HS-5 (cell line): ENCODE data around the gene GCGR.

Experiments used
- DNase-seq: peaks from one replicate; pipeline ENCODE4 v3.0.0-alpha.2; 2012; ENCODE audit warnings: low read depth

GCGR gene

DNA sequence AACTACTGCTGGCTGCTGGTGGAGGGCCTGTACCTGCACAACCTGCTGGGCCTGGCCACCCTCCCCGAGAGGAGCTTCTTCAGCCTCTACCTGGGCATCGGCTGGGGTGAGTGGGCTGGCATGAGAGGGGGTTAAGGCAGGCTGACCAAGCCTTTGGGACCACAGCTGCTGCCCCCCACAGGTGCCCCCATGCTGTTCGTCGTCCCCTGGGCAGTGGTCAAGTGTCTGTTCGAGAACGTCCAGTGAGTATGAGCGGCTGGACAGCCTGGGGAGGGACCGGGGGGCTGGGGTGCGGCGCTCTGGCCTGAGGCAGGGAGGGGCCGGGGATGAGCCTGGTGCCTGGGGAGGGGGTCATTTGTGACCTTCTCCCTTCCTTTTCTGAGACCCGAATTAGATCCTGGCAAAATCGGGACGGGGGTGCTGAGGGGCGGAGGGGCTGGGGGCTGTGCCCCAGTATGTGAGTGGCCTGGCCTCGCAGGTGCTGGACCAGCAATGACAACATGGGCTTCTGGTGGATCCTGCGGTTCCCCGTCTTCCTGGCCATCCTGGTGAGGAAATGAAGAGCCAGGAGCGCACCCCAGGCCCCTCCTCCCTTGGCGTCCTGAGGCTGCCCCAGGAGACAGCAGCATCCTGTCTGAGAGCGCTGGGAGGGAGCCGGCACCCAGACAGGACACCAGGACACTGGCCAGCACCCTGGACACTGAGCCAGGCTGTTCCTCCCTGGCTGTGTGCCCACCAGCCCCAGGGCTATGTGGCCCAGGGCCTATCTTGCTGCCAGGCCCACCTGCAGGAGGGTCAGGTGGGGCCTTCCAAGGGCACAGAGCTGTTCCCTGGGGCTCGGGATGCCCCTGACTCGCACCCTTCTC, 8.0 kb downstream of the GCGR start:
- no peak for DNase-seq

DNA sequence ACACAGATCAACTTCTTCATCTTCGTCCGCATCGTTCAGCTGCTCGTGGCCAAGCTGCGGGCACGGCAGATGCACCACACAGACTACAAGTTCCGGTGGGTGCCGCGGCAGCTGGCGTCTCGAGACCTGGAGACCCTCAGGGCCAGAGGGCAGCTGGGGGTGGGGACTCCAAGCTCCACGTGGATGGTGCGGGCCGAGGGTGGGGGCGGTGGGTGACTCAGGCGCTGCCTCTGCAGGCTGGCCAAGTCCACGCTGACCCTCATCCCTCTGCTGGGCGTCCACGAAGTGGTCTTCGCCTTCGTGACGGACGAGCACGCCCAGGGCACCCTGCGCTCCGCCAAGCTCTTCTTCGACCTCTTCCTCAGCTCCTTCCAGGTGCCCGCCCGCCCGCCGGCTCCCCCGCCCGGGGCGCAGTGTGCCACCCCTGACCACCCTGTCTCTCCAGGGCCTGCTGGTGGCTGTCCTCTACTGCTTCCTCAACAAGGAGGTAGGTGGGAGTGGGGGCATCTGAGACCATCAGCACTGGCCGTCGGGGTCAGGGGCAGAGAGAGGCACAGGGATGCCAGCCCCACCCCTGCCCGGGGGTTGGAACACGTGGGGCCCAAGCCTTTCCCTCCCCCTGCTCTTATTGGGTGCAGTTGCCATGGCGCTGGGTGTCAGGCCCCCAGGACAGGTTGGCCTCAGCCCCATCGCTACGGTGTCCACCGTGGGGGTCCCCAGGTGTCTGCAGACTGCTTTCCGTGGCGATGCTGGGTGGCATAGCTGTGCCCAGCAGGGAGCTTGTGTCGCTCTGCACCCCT, 8.8 kb downstream of the GCGR start:
- DNase-seq: no peak

DNA sequence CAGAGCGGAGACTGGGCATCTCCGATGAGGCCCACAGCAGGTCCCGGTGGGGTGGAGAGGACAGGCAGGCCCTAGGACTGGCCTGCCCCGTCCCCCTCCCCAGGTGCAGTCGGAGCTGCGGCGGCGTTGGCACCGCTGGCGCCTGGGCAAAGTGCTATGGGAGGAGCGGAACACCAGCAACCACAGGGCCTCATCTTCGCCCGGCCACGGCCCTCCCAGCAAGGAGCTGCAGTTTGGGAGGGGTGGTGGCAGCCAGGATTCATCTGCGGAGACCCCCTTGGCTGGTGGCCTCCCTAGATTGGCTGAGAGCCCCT, 9.4 kb downstream of the GCGR start:
- no peak for DNase-seq

DNA sequence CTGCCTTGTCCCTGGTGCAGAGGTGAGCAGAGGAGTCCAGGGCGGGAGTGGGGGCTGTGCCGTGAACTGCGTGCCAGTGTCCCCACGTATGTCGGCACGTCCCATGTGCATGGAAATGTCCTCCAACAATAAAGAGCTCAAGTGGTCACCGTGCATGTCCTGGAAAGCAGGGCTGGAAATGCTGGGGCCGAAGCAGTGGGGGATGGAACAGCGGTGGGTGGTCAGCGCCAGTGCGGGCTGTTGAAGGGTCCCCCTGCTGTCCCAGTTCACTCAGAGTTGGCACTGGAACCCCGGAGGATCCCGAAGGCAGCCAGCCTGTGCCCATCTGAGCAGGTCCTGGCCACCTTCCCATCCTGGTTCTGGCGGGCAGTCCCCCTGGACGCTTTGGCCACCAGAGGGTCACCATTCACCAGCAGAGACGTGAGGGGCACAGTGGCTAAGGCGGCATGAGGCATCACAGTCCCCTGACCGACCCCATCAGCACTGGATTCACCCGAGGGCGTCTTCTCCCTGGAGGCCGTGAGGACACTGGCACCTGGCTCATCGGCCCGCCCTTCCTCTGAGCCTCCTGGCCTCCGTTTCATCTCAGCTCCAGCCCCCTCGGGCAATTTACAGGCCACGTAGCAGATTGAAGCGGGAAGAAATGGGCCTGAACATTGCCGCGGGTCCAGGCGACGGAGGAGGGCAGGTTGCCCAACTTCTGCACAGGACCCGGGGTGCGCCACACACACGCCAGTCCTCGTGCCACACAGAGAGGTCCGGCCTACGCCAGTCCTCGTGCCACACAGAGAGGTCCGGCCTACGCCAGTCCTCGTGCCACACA, 10.1 kb downstream of the GCGR start:
- no peak for DNase-seq

DNA sequence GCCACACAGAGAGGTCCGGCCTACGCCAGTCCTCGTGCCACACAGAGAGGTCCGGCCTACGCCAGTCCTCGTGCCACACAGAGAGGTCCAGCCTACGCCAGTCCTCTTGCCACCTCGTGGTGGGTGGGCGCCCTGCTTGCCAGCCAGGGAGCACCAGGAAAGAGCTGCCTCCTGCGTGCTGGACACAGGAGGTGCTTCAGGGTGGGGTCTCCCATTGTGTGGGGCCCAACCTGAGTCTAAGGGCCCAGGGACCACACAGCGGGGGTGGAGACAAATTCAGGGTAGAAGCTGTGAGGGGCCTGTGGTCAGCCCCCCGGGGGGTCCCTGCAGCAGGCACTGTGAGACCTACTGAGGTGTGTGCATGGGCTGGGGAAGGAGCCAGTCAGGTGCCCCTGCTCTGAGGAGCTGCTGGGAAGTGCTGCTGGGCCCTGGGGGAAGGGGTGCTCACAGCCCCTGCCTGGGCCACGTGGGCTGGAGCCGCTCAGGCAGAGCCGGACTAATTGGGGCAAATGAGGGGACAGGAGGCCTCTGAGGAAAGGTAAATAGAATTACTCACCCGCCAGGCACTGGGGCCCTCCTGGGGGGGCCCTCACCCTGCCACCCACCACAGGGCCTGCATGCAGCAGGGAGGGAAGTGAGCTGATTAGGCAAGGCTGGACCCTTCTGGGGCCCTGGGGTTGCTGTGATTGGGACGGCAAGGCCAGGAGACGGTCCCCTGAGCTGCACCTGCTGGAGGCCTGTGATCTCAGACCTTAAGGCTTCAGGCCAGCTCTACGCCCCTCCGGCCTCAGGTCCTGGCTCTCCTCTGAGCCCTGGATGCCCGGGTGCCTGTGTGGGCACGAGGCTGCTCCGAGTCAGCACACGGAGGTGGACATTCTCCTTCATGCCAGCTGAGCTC, 11.0 kb downstream of the GCGR start:
- DNase-seq: no peak

DNA sequence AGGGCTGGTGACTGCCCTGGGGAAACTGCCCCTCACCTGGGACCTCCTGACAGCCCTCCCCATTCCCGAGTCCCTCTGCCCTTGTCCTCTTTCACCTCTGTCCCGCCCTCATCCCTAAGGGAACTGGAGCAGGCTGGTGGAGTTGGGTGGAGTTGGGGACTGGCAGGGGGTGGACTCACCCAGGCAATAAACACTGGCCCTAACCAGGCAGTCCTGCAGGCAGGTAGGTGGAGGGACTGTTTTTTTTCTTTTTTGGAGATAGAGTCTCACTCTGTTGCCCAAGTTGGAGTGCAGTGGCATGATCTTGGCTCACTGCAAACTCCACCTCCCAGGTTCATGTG, 11.7 kb downstream of the GCGR start:
- DNase-seq: no peak

DNA sequence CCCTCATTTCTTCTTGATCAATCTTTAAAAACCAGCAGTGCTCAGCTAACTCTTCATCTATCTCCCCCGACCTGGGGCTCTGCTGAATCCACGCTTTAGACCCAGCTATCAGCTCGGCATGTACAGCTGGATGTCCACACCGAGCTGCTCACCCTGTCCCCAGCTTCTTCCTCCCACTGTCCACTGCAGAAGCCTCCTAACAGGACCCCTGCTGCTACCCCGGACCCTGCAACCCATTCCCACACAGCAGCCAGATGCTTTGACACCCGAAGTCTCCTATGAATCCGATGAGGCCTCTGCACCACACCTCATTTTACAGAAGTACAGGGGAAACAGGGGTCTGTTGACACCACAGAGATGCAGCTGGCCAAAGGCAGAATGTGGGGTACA, 13.8 kb downstream of the GCGR start:
- DNase-seq: no peak

GRCh38 chr17:81819708-81820107, 15.8 kb downstream of the GCGR start:
- no peak for DNase-seq

DNA sequence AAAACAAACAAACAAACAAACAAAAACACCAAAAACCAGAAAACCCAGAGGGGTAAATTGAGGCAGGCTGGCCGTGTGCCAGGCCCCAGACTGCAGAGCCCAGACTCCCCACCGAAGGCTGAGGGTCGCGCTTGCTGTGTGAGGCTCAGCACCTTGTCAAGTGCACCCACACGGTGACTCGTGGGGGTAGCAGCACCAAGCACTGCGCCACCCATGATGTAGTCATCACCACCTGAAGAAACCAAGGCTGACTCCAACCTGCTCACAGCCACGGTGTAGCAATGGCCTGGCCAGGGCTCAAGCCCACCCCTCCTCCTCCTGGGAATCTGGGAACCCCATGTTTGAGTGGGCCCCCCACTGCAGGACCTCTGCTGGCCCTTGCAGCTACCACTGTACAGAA, 17.2 kb downstream of the GCGR start:
- no peak for DNase-seq

DNA sequence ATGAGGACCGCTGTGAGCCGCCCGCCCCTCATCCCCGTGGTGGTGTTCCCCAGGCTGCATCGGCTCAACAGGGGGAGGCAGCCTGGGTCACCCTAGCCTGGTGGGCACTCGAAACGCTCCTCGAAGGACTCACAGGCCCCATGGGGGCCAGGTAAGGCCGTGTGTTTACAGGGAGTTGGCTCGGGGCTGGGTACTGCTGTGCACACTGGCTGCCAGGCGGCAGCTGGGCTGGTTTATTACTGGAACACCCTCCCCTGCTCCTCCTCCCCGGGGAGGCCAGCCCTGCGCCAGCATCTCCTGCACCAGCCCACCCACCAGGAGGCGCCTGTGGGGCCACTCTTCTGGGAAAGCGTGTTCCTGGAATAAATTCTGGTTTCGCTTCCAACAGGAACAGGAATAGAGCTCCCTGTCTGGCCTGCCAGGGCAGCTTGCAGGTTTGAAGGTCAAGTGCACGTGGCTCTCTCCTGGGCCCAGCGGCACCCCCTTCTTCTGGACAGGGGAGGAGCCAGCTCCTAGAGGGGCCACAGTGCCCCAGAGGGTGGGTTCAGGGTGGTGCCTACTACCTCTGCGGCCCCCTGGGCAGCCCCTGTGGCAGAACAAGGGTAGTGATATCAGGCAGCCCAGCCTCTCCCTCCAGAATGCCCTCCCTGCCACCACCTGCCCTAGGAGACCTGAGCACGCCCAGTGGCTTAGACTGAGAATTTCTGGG, 17.8 kb downstream of the GCGR start:
- DNase-seq: no peak

GRCh38 chr17:81822312-81822637, 18.3 kb downstream of the GCGR start:
- no peak for DNase-seq

DNA sequence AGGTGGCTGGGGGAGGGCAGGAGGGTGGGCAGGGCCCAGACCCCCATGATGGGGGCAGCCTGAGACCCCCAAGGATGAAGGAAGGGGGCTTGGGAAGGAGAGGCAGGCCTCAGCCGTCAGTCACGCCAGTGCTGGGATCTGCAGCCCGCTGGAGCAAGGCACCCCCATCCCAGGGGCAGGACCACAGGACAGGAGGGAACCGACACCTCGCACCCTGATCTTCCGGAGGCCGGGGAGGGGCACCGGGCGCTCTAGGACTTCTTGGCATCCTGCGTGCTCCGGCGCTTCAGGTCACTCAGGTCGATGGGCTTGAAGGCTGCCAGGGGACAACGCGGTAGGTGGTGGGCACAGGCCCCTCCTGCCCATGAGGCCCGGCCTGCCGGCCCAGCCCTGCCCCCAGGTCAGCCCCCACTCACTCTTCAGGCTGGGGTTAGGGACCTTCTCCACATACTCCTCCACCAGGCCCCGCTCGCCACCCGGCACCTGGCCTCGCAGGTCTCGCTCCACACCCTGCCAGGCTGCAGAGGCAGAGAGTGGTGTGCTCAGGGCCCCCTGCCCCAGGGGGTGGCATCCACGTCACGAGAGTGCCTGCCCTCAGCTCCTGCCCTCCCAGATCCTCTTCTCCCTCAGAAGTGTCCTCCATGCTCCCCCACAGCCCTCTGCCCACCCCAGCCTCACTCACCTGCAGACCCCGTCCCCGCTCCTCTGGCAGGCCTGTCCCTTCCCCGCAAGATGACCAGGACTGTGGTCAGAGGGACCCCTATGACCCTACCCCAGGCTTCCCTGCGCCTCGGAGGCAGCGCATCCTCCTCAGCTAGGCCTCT, 19.3 kb downstream of the GCGR start:
- DNase-seq: no peak

GRCh38 chr17:81823820-81824550, 20.0 kb downstream of the GCGR start:
- no peak for DNase-seq

- DNase-seq: no peak
Observed at GRCh38 chr17:81824595-81824994, 20.6 kb downstream of the GCGR start.

- DNase-seq: no peak
Observed at GRCh38 chr17:81825841-81826466, 22.0 kb downstream of the GCGR start.

DNA sequence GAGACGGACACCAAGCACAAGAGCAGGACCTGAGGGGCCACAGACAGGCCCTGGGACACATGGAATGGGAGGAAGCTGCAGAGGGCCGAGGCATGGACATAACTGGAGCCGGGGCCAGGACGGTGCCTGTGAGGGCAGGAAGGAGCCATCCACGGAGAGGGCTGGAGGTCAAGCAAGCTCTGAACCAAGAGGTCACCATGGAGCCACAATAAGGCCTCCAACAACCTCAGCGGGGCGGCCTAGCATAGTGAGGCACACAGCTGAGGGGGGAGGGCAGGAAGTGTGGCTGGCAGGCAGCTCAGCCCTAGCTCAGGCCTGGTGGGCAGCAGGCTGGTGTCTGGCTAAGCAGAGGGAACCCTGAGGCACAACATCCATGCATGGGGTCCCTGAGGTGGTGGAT, 24.7 kb downstream of the GCGR start:
- DNase-seq: no peak

GRCh38 chr17:81829858-81830257, 25.9 kb downstream of the GCGR start:
- no peak for DNase-seq

GRCh38 chr17:81831563-81831956, 27.6 kb downstream of the GCGR start:
- no peak for DNase-seq

- DNase-seq: peak; percentile 26
Observed at GRCh38 chr17:81831957-81832607, 28.1 kb downstream of the GCGR start.
